GM23338 (cell line): ENCODE results near the gene PDE2A. TPM values are rescaled to one million over a fixed set of nuclear protein-coding genes. Genes with fewer than 3 reads are reported as not detected.

Source experiments
- ATAC-seq: fragments of 200-7000 bp; cut with Tn5 transposase; 3 replicates; pipeline ENCODE4 v1.9.1; 2020
- DNase-seq: peaks from one replicate; pipeline ENCODE4 v3.0.0-alpha.2; 2015; ENCODE audit warnings: low spot score
- H2AFZ ChIP-seq: fragments of 200-600 bp; sonication (generic); 2 replicates; pipeline ENCODE4 v1.8.0; 2016; ENCODE audit warnings: antibody characterized with exemption, mild to moderate bottlenecking, moderate library complexity
- H3F3A ChIP-seq: fragments of 200-600 bp; sonication (generic); replicated peaks from 2 replicates; pipeline ENCODE4 v1.8.0; 2017; ENCODE audit warnings: antibody characterized with exemption, mixed run types, low read depth
- H3K27ac ChIP-seq: fragments of 200-600 bp; sonication (generic); 2 replicates; pipeline ENCODE4 v1.6.1; 2016; ENCODE audit warnings: low read depth
- H3K27me3 ChIP-seq: fragments of 200-600 bp; sonication (generic); 2 replicates; pipeline ENCODE4 v1.8.0; 2016; ENCODE audit warnings: mild to moderate bottlenecking, mixed run types, moderate library complexity; ENCODE audit not compliant: insufficient read depth
- H3K36me3 ChIP-seq: fragments of 200-600 bp; sonication (generic); 2 replicates; pipeline ENCODE4 v1.8.0; 2016; ENCODE audit warnings: mild to moderate bottlenecking; ENCODE audit not compliant: insufficient read depth
- H3K4me1 ChIP-seq: fragments of 200-600 bp; sonication (generic); 2 replicates; pipeline ENCODE4 v1.8.0; 2016; ENCODE audit warnings: mild to moderate bottlenecking, moderate library complexity; ENCODE audit not compliant: insufficient read depth
- H3K4me2 ChIP-seq: fragments of 200-600 bp; sonication (generic); 2 replicates; pipeline ENCODE4 v1.7.1; 2017; ENCODE audit warnings: mixed run types
- H3K4me3 ChIP-seq: fragments of 200-600 bp; sonication (generic); 2 replicates; pipeline ENCODE4 v1.6.1; 2016; ENCODE audit warnings: mixed run types
- H3K79me2 ChIP-seq: fragments of 200-600 bp; sonication (generic); replicated peaks from 2 replicates; pipeline ENCODE4 v1.8.0; 2017; ENCODE audit warnings: mild to moderate bottlenecking; ENCODE audit not compliant: insufficient read depth
- H3K9me2 ChIP-seq: fragments of 200-600 bp; sonication (generic); 2 replicates; pipeline ENCODE4 v1.8.0; 2017; ENCODE audit not compliant: insufficient read depth
- H4K20me1 ChIP-seq: fragments of 200-600 bp; sonication (generic); replicated peaks from 2 replicates; pipeline ENCODE4 v1.8.0; 2017; ENCODE audit warnings: mild to moderate bottlenecking; ENCODE audit not compliant: insufficient read depth
- H3K27ac Mint-ChIP-seq: 2 replicates; pipeline ENCODE4 v1.8.0; 2020; ENCODE audit warnings: inconsistent platforms, mild to moderate bottlenecking, moderate library complexity, mixed read lengths
- H3K27me3 Mint-ChIP-seq: 3 replicates; pipeline ENCODE4 v1.8.0; 2022; ENCODE audit warnings: low read depth, mild to moderate bottlenecking, moderate library complexity, mixed read lengths, inconsistent platforms; ENCODE audit not compliant: insufficient read depth, poor library complexity
- H3K36me3 Mint-ChIP-seq: 3 replicates; pipeline ENCODE4 v1.8.0; 2021; ENCODE audit warnings: low read depth, mild to moderate bottlenecking, inconsistent platforms, moderate library complexity, mixed read lengths
- H3K4me1 Mint-ChIP-seq: 3 replicates; pipeline ENCODE4 v1.8.0; 2020; ENCODE audit warnings: mild to moderate bottlenecking, inconsistent platforms, mixed read lengths
- H3K4me3 Mint-ChIP-seq: 3 replicates; pipeline ENCODE4 v1.8.0; 2021; ENCODE audit warnings: moderate library complexity, mild to moderate bottlenecking, inconsistent platforms, mixed read lengths
- H3K9me3 Mint-ChIP-seq: 3 replicates; pipeline ENCODE4 v1.8.0; 2020; ENCODE audit warnings: moderate library complexity, mild to moderate bottlenecking, inconsistent platforms, mixed read lengths
- CREB1 ChIP-seq: fragments of 250-450 bp; sonication (Bioruptor Pico); IDR thresholded peaks from 2 replicates; pipeline ENCODE4 v1.5.0; 2020; ENCODE audit warnings: low read depth, mild to moderate bottlenecking, moderate library complexity
- CTCF ChIP-seq, 2 experiments: fragments of 200-600 bp in 1 of 2; sonication (generic) in 1 of 2; conservative IDR thresholded peaks; 2 replicates each; pipeline versions ENCODE4 v1.5.1 to v1.6.1; 2016 to 2017; ENCODE audit warnings: antibody characterized with exemption in 2 of 2, low read depth in 2 of 2, mild to moderate bottlenecking in 2 of 2, moderate library complexity in 1 of 2
- ETS1 ChIP-seq: IDR thresholded peaks from 2 replicates; pipeline ENCODE4 v1.6.1; 2016; ENCODE audit warnings: antibody characterized with exemption
- EZH2 ChIP-seq: fragments of 200-600 bp; sonication (generic); IDR thresholded peaks from one replicate; pipeline ENCODE4 v1.8.0; 2017; ENCODE audit warnings: antibody characterized with exemption, mild to moderate bottlenecking, low read depth; ENCODE audit not compliant: unreplicated experiment
- EZH2phosphoT487 ChIP-seq: fragments of 200-600 bp; sonication (generic); IDR thresholded peaks from one replicate; pipeline ENCODE4 v1.8.1; 2018; ENCODE audit warnings: antibody characterized with exemption; ENCODE audit not compliant: unreplicated experiment
- JUNB ChIP-seq: IDR thresholded peaks from one replicate; pipeline ENCODE4 v1.6.1; 2016; ENCODE audit warnings: antibody characterized with exemption; ENCODE audit not compliant: unreplicated experiment
- NANOG ChIP-seq: IDR thresholded peaks from 2 replicates; pipeline ENCODE4 v1.6.1; 2016; ENCODE audit warnings: antibody characterized with exemption, borderline replicate concordance
- POLR2AphosphoS5 ChIP-seq: IDR thresholded peaks from 2 replicates; pipeline ENCODE4 v1.6.1; 2016; ENCODE audit warnings: antibody characterized with exemption, low read depth
- REST ChIP-seq: IDR thresholded peaks from one replicate; pipeline ENCODE4 v1.6.1; 2018; ENCODE audit warnings: antibody characterized with exemption; ENCODE audit not compliant: unreplicated experiment
- STAT1 ChIP-seq: IDR thresholded peaks from one replicate; pipeline ENCODE4 v1.6.1; 2016; ENCODE audit warnings: antibody characterized with exemption; ENCODE audit not compliant: unreplicated experiment
- ZNF114 ChIP-seq: fragments of 250-450 bp; sonication (Bioruptor Pico); IDR thresholded peaks from 2 replicates; pipeline ENCODE4 v1.5.0; 2020; ENCODE audit warnings: mild to moderate bottlenecking, moderate library complexity
- ZNF331 ChIP-seq: fragments of 250-450 bp; sonication (Bioruptor Pico); IDR thresholded peaks from 2 replicates; pipeline ENCODE4 v1.5.0; 2020; ENCODE audit warnings: low read depth, mild to moderate bottlenecking, moderate library complexity
- ZNF462 ChIP-seq: fragments of 250-450 bp; sonication (Bioruptor Pico); IDR thresholded peaks from 2 replicates; pipeline ENCODE4 v1.5.0; 2020; ENCODE audit warnings: mild to moderate bottlenecking, moderate library complexity
- polyA plus RNA-seq: library from polyadenylated mRNA; unstranded; fragments of >200 nt; fragmentation: Nextera tagmentation; extraction: Ambion mirVana; gene quantifications from 2 replicates; pipeline ENCODE4 v1.2.1, GENCODE V29; 2016
- total RNA-seq: library from RNA; depleted of rRNA; stranded (reverse); fragments of >200 nt; shearing (Covaris generic); gene quantifications from 2 replicates; pipeline ENCODE4 v1.2.3, GENCODE V29; 2014

The PDE2A gene
- total and polyA plus RNA-seq, 2 experiments from 2014 or later = 4.3 to 16.2 TPM

- no peaks in the 10 kb centered on the region for H3K36me3 ChIP-seq
- H3K27ac ChIP-seq = no peak overlapping the region
- H3K27me3 Mint-ChIP-seq = peaks cover 16% of the 10 kb centered on the region
Measured at GRCh38 chr11:72578051-72578450, 96.2 kb downstream of the PDE2A start.

More at GRCh38 chr11:72578051-72578450, 96.2 kb downstream of the PDE2A start:
- Mint-ChIP-seq H3K4me3 (no peak overlapping the region), H3K27ac (no peak overlapping the region), H3K36me3 (no peaks in the 10 kb centered on the region; the same call in 2 of the 3 replicates), H3K4me1 (peaks cover 10% of the 10 kb centered on the region), H3K9me3 (no peaks in the 10 kb centered on the region)
- no peak overlapping the region for H2AFZ ChIP-seq
- ATAC-seq (no peak), DNase-seq (no peak)
- no peaks in the 10 kb centered on the region for H4K20me1 ChIP-seq
- 0 out of 2 replicates have a peak, but pooled peaks cover under 1% of the 10 kb centered on the region for H3K4me1 ChIP-seq
- no peak overlapping the region for H3K4me2 ChIP-seq
- H3K79me2 ChIP-seq = no peaks in the 10 kb centered on the region
- no peak for TF ChIP-seq REST
- TF ChIP-seq ZNF331 (CRISPR knock-in tag) = no peak
- TF ChIP-seq POLR2AphosphoS5 = no peak
- no peak for TF ChIP-seq CTCF (conservative IDR thresholded peaks at IDR 0.05; ENCODE audit: low read depth in 2 of 2)
- TF ChIP-seq EZH2 = no peak
- no peak for TF ChIP-seq JUNB
- no peak for TF ChIP-seq NANOG
- TF ChIP-seq EZH2phosphoT487 = no peak
- no peak for TF ChIP-seq ETS1
- no peak for TF ChIP-seq ZNF462 (CRISPR knock-in tag)
- TF ChIP-seq STAT1 = no peak
- no peak for TF ChIP-seq CREB1 (CRISPR knock-in tag)
- TF ChIP-seq ZNF114 (CRISPR knock-in tag) = no peak
- H3K4me3 ChIP-seq = no peak overlapping the region
- no peaks in the 10 kb centered on the region for H3K9me2 ChIP-seq
- H3F3A ChIP-seq = no peaks in the 10 kb centered on the region
- H3K27me3 ChIP-seq = 0 out of 2 replicates have a peak, but pooled peaks cover 3% of the 10 kb centered on the region
